GM21528 (cell line): Measurements from ENCODE around the gene KCNF1.

Experiments used
- ATAC-seq: cut with Tn5 transposase; IDR thresholded peaks from one replicate; pipeline ENCODE4 v1.9.1; 2021; ENCODE audit warnings: mild to moderate bottlenecking, moderate library complexity; ENCODE audit not compliant: unreplicated experiment, low FRiP score

KCNF1 gene

DNA sequence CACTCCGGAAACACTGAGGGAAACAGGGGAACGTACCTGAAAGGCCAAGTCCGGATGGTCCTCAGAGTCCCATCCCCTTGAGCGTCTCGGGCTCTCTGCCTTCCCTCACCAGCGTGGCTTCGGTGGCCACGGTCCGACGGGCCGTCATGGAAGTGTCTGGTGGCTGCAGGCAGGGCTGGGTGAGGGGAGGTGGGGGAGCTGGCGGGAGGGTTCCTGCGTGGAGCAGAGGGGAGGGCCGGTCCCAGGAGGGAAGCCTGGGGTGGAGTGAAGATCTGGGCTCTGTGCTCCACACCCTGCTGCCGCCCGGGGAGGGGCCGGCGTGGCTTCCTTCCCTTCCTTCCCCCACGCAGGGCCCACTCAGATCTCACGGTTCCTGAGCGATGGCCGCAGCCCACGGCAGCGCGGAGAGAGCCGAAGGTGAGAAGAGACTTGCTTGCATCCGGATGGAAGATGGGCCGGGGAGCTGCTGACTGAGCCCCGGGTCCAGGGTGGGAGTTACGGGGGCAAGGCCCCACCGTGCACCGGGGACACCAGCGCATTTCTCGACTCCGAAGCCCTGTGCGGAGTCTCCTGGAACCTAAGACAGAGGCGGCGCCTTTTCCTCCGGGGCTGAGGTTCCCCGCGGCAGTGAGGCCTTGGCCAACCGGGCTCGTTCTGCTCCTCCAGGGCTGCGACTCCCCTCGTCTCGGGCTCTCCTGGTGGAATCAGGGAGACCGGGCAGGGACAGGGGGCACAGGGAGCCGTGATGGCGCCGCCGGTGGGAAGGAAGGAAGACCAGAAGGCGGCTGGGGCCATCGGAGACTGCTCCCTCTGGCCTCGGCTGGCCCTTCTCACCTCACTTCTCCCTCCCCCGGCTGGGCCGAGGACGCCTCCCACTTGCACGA is 49.1 kb downstream of the KCNF1 start:
- no peak for ATAC-seq

DNA sequence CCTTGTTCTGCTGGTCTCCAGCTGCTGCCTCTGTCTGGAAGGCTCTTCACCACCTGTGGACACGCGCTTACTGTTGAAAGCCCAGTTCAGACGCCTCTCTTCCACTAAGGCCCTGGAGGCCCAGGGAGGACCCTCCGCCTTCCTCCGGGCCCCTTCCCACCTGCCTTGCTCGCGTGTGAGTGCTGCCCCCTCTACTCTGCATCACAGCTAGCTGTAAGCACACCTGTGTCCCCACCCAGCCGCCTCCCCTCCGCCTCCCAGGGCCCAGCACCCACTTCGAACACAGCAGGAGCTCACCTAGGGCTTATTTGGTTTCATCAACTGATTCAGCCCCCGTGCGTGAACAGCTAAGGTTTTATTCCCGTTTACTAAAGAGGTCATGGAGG is 49.7 kb downstream of the KCNF1 start:
- no peak for ATAC-seq

DNA sequence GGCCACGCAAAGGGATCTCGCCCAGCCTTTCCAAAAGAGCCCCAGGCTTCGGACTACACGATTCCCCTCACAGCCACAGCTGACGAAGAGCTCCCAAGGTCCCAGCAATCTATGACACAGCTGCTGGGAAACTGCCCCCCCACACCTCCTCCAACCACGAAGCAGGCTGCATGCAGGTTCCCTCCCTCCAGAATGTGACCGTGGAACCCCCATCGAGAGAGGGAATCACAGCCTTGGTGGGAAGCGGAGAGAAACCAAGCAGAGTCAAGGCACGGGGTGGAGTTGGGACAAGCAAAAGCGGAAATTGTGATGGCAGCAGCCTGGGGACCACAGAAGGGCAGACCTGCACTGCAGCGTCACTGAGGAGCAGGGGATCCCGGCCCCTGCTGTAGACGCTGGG is 50.3 kb downstream of the KCNF1 start:
- no peak for ATAC-seq

DNA sequence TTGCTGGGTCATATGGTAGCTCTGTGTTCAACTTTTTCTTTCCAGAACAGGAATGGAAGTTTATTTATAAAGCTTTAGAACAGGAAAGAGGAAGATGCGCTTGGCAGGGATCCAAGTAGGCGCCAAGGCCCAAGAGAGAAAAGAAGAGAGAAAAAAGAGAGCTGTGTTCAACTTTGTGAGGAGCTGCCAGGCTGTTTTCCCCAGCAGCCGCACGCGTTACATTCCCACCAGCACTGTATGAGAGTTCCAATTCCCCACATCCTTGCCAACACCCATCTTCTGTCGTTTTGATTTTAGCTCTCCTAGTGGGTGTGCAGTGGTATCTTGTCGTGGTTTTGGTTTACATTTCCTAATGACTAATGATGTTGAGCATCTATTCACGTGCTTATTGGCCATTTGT is 51.4 kb downstream of the KCNF1 start:
- no peak for ATAC-seq
